Muscle layer of colon (tissue), 2 donors: ENCODE data around the gene AUTS2.

ENCODE experiments used
- H3K27ac ChIP-seq: one replicate; pipeline ENCODE4 v1.7.0; 2013; ENCODE audit warnings: low read depth, mild to moderate bottlenecking, low read length, moderate library complexity
- H3K27me3 ChIP-seq, 2 donors: one replicate each; pipeline ENCODE4 v1.7.0; 2013; ENCODE audit warnings: low read length in 2 of 2, mild to moderate bottlenecking in 2 of 2; ENCODE audit not compliant: insufficient read depth in 2 of 2, control insufficient read depth in 1 of 2
- H3K36me3 ChIP-seq: one replicate; pipeline ENCODE4 v1.7.0; 2013; ENCODE audit warnings: mild to moderate bottlenecking, low read length; ENCODE audit not compliant: insufficient read depth
- H3K4me1 ChIP-seq: one replicate; pipeline ENCODE4 v1.7.0; 2013; ENCODE audit warnings: mild to moderate bottlenecking, low read length; ENCODE audit not compliant: insufficient read depth
- H3K4me3 ChIP-seq, 2 donors: one replicate each; pipeline ENCODE4 v1.7.0; 2013; ENCODE audit warnings: low read length in 2 of 2, low read depth in 1 of 2, mild to moderate bottlenecking in 1 of 2, moderate library complexity in 1 of 2
- H3K9ac ChIP-seq: one replicate; pipeline ENCODE4 v1.7.0; 2013; ENCODE audit warnings: low read length
- H3K9me3 ChIP-seq: one replicate; pipeline ENCODE4 v1.7.0; 2013; ENCODE audit warnings: mild to moderate bottlenecking, low read length
- donor health status: abdominal sarcoma.
- donor health status: Adenocarcinoma of cecum.

The AUTS2 gene

GRCh38 chr7:69708857-69709256 is 110.6 kb downstream of the AUTS2 start:
- Histone ChIP-seq H3K9ac (no peak overlapping the region), H3K9me3 (no peaks in the 10 kb centered on the region), H3K4me3 (no peak overlapping the region), H3K27me3 (no peaks in the 10 kb centered on the region), H3K4me1 (peaks cover 14% of the 10 kb centered on the region), H3K36me3 (no peaks in the 10 kb centered on the region), H3K27ac (no peak overlapping the region)

DNA sequence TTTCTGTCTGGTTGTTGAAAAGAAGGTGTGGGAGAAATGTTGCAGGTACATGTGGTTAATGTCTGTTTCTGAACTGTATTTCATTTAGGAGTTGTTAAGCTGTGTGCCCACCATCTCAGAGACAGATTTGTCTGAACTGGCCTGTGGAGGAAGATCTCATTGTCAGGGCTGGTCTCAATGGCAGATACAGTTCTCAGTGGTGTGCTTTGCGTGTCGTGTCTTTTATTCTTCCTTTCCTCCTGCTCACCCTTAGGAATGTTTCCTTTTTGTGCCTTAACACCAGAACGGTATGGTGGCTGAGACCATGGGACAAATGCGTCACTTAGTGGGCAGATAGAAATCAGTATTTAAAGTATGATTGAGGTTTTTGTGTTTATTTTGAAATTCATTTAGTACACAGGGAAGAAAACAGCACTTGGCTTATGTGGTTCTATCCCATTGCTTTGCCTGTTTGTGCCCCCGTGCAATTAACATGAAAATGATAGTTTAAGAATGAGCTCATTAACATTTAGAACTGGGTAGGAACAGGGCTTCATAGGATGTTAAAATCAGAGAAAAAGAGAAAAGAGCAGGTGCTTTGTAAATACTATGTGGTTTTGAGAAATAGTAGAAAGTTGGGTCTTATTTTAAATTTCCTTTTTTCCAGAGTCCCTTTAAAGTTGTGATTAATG is 112.6 kb downstream of the AUTS2 start:
- no peak overlapping the region for H3K27ac ChIP-seq
- no peaks in the 10 kb centered on the region for H3K9me3 ChIP-seq
- H3K4me3 ChIP-seq, result no peak overlapping the region
- H3K36me3 ChIP-seq, result no peaks in the 10 kb centered on the region
- no peak overlapping the region for H3K9ac ChIP-seq
- H3K4me1 ChIP-seq, result peaks cover 12% of the 10 kb centered on the region
- no peaks in the 10 kb centered on the region for H3K27me3 ChIP-seq

DNA sequence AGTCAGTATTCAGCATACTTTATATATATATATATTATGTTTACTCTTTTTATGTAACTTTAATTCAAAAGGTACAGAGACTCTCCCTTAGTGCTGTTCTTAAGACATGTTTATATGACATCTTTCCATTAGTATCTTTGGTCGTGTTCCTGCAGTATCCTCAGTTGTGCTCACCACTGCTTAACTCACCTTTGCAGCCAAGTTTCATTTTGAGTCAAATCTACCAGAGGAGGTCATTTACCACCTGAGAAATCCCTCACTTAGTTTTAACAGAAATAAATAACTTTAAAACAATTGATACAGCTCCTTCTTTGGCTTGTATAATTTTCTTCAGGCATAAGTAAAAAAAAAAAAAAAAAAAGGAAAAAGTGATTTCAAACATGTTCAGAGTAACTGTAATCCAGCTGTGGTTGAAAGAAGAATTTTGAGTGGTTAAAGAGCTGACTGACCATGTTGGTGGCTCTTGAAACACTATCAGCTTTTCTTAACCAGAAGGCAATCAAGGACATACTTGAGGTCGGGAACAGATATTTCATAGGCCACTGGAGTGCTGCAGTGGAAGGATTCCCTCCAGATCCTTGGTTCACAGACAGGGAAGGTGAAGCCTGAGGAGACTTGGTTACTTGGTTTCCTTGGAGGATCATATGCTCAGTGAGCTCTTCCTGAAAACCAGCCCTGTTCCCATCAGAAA is 116.8 kb downstream of the AUTS2 start:
- H3K9me3 ChIP-seq, result no peaks in the 10 kb centered on the region
- no peak overlapping the region for H3K9ac ChIP-seq
- H3K27ac ChIP-seq, result no peak overlapping the region
- H3K27me3 ChIP-seq, result no peaks in the 10 kb centered on the region
- H3K4me1 ChIP-seq, result peaks cover 4% of the 10 kb centered on the region
- H3K4me3 ChIP-seq, result no peak overlapping the region
- no peaks in the 10 kb centered on the region for H3K36me3 ChIP-seq

GRCh38 chr7:69717221-69717620 is 118.9 kb downstream of the AUTS2 start:
- H3K4me1 ChIP-seq, result peaks cover 4% of the 10 kb centered on the region
- H3K36me3 ChIP-seq, result no peaks in the 10 kb centered on the region

GRCh38 chr7:69719717-69720116 is 121.4 kb downstream of the AUTS2 start:
- Histone ChIP-seq H3K9me3 (no peaks in the 10 kb centered on the region), H3K27ac (no peak overlapping the region), H3K27me3 (no peaks in the 10 kb centered on the region), H3K9ac (no peak overlapping the region), H3K4me3 (no peak overlapping the region), H3K4me1 (peaks cover 16% of the 10 kb centered on the region), H3K36me3 (no peaks in the 10 kb centered on the region)

More at GRCh38 chr7:69717221-69717620, 118.9 kb downstream of the AUTS2 start:
- Histone ChIP-seq H3K27ac (no peak overlapping the region), H3K4me3 (no peak overlapping the region), H3K9ac (no peak overlapping the region), H3K27me3 (no peaks in the 10 kb centered on the region), H3K9me3 (no peaks in the 10 kb centered on the region)

DNA sequence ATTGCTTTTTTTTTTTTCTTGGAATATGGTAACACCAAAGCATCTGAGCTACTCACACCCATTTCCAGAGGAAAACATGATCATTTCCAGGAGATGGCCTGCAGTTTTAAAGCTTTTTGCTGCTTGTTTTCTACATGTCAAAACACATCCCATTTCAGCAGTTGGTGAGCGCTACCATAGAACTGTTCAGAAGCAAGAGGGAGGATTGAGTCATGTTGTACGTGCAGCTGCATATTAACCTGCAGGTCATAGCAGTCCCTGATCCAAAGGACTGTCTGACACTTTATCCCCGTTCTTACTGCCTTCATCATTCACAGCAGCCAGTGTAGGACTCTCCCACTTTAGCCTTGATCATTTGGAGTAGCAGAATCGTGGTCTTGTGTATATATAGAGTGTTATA is 124.6 kb downstream of the AUTS2 start:
- no peaks in the 10 kb centered on the region for H3K36me3 ChIP-seq
- H3K4me3 ChIP-seq, result no peak overlapping the region
- no peak overlapping the region for H3K27ac ChIP-seq
- no peaks in the 10 kb centered on the region for H3K9me3 ChIP-seq
- H3K4me1 ChIP-seq, result peaks cover 16% of the 10 kb centered on the region
- no peaks in the 10 kb centered on the region for H3K27me3 ChIP-seq
- H3K9ac ChIP-seq, result no peak overlapping the region

- no peak overlapping the region for H3K9ac ChIP-seq
- no peak overlapping the region for H3K27ac ChIP-seq
- H3K36me3 ChIP-seq, result no peaks in the 10 kb centered on the region
- no peaks in the 10 kb centered on the region for H3K27me3 ChIP-seq
- no peaks in the 10 kb centered on the region for H3K9me3 ChIP-seq
- H3K4me3 ChIP-seq, result no peak overlapping the region
- H3K4me1 ChIP-seq, result peaks cover 16% of the 10 kb centered on the region
These were observed 125.4 kb downstream of the AUTS2 start for GRCh38 chr7:69723663-69724062.

DNA sequence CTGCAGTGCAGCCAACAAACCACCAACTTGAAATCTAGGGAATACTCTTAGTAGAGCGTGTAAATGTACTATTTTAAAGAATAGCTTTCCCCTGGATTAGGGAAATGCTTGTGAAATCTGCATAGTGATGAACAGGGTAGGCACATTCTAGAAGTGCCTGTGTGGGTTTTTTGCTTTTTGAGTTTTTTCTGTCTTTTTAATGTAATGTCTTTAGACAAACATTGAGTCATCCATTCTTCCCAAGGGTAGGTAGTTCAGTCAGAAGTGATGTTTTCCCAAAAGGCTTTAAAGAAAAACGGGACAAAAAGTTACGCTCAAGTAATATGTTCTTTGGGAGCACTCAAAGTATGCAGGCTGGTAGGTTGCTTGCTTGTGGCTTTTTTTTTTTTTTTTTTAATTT is 130.0 kb downstream of the AUTS2 start:
- no peaks in the 10 kb centered on the region for H3K9me3 ChIP-seq
- H3K9ac ChIP-seq, result no peak overlapping the region
- H3K27me3 ChIP-seq, result no peaks in the 10 kb centered on the region
- H3K4me3 ChIP-seq, result no peak overlapping the region
- no peak overlapping the region for H3K27ac ChIP-seq
- H3K4me1 ChIP-seq, result peaks cover 15% of the 10 kb centered on the region
- no peaks in the 10 kb centered on the region for H3K36me3 ChIP-seq

DNA sequence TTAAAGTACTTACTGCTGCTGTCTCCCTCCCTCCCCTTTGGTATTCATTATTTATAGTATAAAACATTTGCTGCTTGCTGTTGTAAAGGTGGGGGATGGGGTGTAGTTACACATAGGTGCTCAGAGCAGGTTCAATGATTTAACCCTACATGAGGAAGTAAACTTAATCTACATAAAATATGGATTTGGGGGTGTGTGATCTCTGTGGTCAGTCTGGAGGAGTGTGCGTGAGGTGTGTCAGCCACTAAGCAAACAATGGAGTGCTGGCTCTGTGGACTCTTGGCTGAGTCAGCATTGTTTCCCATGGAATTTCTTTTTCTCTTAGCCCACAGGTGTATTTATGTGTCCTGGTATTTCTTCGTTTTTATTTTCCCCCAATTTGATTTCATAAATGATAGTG is 133.9 kb downstream of the AUTS2 start:
- Histone ChIP-seq H3K27me3 (no peaks in the 10 kb centered on the region), H3K27ac (no peak overlapping the region), H3K4me1 (peaks cover 12% of the 10 kb centered on the region), H3K9ac (no peak overlapping the region), H3K9me3 (no peaks in the 10 kb centered on the region), H3K4me3 (no peak overlapping the region), H3K36me3 (no peaks in the 10 kb centered on the region)

GRCh38 chr7:69735582-69735981 is 137.3 kb downstream of the AUTS2 start:
- Histone ChIP-seq H3K36me3 (no peaks in the 10 kb centered on the region), H3K27me3 (no peaks in the 10 kb centered on the region), H3K9me3 (no peaks in the 10 kb centered on the region), H3K9ac (no peak overlapping the region), H3K4me1 (peaks cover 41% of the 10 kb centered on the region), H3K4me3 (no peak overlapping the region), H3K27ac (no peak overlapping the region)

DNA sequence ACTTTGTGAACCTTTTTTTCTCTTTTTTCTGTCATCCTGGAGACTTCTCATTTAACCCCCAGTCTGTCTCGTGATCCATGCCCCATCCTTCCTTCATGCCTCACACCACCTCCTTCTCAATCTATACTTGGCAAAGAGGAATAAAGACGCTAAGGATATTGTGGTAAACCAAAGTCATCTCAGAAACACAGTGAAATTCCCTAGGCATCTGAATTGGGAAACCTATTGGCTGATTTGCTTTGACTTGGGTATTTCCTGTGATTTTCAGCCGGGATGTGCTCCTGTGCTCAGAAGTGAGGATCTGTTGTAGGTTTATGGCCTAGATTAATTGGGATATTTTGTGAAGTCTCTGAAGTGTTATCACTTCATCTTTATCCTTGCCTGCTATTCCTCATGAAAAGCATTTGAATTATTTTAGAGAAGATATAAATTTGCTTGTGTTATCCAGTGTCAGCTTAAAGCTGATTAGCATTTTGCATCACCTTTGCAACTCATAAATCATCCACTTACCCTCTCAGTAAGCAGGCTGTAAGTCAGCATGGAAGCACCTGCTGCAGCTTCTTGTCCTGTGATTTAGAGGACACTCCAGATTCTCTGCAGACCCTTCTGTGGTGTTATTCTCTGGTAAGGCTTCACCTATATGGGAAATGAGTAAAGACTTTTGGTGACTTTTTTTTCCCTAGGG is 138.0 kb downstream of the AUTS2 start:
- H3K36me3 ChIP-seq, result no peaks in the 10 kb centered on the region
- H3K9me3 ChIP-seq, result no peaks in the 10 kb centered on the region
- no peaks in the 10 kb centered on the region for H3K27me3 ChIP-seq
- H3K27ac ChIP-seq, result no peak overlapping the region
- H3K4me1 ChIP-seq, result peaks cover 41% of the 10 kb centered on the region
- no peak overlapping the region for H3K4me3 ChIP-seq
- H3K9ac ChIP-seq, result no peak overlapping the region
